Stimulated activated CD4-positive, alpha-beta T cell treated with anti-CD3 and anti-CD28 coated beads, TNF-alpha, amount 100 ng/mL, for 4 hours (primary cell): ENCODE results near the gene PITX2.
"Not testable (repeated sequence)": the region's sequence is repeated elsewhere in the genome, so short reads cannot be mapped to it uniquely, and the experiment has no call there.

Experiments
- DNase-seq, 3 experiments: peaks; one replicate each; pipeline ENCODE4 v3.0.0-alpha.2; 2020; ENCODE audit warnings: low read depth in 3 of 3

The PITX2 gene

DNA sequence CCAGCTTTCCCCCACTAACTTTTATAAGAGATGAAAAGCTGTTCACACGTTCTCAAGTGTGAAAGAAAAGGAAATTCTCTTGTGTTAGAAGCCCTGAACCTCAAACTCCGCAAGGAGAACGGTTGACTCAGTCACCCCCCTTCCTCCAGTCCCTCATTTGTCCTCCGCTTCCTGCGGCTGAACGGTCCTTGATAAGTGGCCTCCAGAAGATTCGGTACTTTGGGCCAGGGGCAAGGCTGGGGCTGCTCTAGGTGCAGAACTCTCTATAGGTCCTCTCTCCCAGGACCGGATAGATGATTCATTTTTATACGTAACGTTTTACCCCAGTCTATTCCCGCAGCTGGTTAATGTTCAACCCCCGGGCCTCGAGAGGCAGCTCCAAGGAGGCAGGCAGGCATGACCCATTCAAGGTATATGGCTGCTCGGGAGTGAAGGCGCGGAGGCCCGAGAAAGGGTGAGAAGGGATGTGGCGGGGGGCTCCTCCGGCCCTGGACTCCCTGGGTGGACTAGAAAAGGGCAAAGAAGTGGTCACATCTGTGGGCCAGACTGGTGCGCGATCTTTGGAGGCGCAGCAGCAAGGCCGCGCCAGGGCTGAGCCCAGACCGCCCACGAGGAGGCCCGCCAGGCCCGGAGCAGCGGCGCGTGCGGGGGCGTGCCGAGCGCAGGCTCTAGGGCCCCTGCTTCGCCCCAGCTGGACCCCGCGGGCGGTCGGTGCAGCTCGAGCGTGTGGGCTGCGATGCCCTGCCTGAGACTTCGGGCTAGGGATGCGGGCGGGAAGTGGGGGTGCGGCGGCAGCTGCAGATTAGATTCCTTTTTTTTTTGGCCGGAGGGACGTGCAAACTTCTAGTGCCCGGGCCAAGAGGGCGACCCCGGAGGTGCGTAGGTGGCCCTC, 11.7 kb downstream of the PITX2 start:
- no peak for DNase-seq

GRCh38 chr4:110610620-110610939, 12.3 kb downstream of the PITX2 start:
- no peak for DNase-seq

DNA sequence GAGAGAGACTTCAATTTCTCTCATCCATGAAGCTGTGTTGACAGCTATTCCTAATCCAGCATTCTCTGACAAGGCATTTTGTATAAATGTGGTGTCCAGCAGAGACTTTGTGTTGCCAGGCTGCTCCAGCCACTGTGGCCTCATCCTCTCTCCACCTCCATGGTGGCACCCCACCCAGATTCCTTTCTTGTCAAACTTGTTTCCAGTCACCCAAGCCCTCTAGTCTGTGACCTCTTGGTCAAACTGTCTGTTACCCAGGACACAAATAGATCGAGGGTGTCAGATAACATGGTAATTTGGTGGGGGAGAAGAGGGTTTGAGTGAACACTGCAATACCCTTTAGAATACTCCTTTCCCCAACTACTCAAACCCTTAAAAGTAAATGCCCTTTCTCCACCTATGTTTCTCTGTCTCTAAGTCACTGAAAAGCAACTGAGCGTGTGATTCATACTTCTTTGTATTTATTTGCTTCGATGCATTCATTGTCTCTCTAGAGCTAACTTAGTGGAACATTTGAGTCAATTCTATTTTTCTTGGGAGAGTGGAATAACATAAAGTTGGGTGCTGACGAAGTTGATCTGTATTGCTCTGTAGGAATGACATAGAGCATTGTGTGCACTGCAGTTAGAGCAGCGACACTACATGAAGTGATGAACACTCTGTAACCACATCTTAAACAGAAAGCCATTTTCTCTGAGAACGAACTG, 13.7 kb downstream of the PITX2 start:
- DNase-seq, result no peak

DNA sequence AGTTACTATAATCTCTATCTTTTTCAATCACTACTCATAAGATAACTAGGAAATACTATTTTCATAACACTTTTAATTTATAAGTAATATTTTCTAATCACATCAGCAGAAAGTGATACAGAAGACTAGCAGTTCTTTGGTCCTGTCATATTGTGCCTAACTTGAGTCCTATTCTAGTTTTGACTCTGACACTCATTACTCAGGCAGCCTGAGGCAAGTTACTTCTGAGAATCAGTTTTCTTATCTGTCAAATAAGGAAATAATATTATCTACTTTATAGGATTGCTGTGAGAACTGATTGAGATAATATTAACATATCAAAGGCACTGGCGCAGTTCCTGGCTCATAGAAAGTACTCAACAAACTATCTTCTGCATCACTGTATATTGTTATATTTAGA, 17.8 kb downstream of the PITX2 start:
- no peak for DNase-seq

DNA sequence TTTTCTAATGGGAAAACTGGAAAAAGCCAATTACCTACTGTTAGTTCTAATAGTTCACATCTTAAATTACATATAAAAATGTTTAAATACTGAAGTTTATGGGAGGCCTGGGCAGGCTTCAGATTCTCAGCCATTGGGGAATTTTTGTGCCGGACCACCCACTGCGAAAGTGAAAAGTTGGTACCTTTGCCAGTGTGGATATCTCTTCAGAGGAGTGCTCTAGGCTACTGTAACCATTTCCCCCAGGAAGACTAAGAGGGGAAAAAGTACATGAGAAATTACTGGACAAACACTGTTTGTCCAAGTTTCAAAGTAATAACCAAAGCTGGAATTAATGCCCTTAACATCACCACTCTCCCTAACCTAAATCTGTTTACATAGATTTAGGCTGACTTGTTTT, 20.8 kb downstream of the PITX2 start:
- no peak for DNase-seq

- DNase-seq, result no peak
These were observed 25.3 kb downstream of the PITX2 start for GRCh38 chr4:110597582-110597981.

GRCh38 chr4:110596431-110596830, 26.4 kb downstream of the PITX2 start:
- no peak for DNase-seq

DNA sequence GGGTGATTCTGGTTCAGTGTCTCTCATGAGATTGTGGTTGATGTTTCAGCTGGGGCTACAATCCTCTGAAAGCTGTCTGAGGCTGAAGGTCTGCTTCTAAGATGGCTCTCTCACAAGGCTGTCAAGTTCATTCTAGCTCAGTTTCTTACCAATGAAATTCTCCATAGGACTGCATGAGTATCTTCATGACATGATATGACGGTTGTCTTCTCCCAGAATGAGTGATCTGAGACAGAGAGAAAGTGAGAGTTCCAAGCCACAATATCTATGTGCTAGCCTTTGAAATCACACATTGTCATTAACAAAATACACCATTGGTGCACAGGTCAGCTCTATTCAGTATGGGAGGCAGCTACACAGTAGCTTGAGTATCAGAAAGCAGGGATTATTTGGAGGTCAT, 27.3 kb downstream of the PITX2 start:
- DNase-seq, result no peak

- no peak for DNase-seq
These were observed 33.6 kb downstream of the PITX2 start for GRCh38 chr4:110589297-110589696.

- DNase-seq, result no peak
These were observed 35.1 kb downstream of the PITX2 start for GRCh38 chr4:110587666-110588285.

GRCh38 chr4:110586131-110586850, 36.6 kb downstream of the PITX2 start:
- no peak for DNase-seq

GRCh38 chr4:110576696-110577095, 46.2 kb downstream of the PITX2 start:
- DNase-seq, result not testable (repeated sequence)
